Stomach smooth muscle (tissue), 2 donors: ENCODE results near the gene SCRN3.

Experiments used
- H3K27ac ChIP-seq: one replicate; pipeline ENCODE4 v1.7.0; 2013; ENCODE audit warnings: mild to moderate bottlenecking, low read length, inconsistent platforms
- H3K27me3 ChIP-seq, 2 donors: one replicate each; pipeline ENCODE4 v1.7.0; 2013; ENCODE audit warnings: low read length in 2 of 2; ENCODE audit not compliant: insufficient read depth in 2 of 2, control insufficient read depth in 1 of 2
- H3K36me3 ChIP-seq, 2 donors: one replicate each; pipeline ENCODE4 v1.7.0; 2013; ENCODE audit warnings: low read length in 2 of 2; ENCODE audit not compliant: control insufficient read depth in 2 of 2, insufficient read depth in 2 of 2
- H3K4me1 ChIP-seq: one replicate; pipeline ENCODE4 v1.7.0; 2013; ENCODE audit warnings: low read length; ENCODE audit not compliant: control insufficient read depth, insufficient read depth
- H3K4me3 ChIP-seq, 2 donors: one replicate each; pipeline ENCODE4 v1.7.0; 2013; ENCODE audit warnings: low read length in 2 of 2
- H3K9ac ChIP-seq, 2 donors: one replicate each; pipeline ENCODE4 v1.7.0; 2013; ENCODE audit warnings: low read length in 2 of 2, mild to moderate bottlenecking in 1 of 2
- H3K9me3 ChIP-seq, 2 donors: one replicate each; pipeline ENCODE4 v1.7.0; 2013; ENCODE audit warnings: low read length in 2 of 2; ENCODE audit not compliant: control insufficient read depth in 2 of 2
- donor health status: healthy.
- donor health status: Pancreatic carcinoma.

Gene SCRN3

GRCh38 chr2:174477759-174478158, 82.2 kb downstream of the SCRN3 start:
- H3K9me3 ChIP-seq, result no peaks in the 10 kb centered on the region
- peaks cover 5 to 11% of the 10 kb centered on the region in 2 donors for H3K36me3 ChIP-seq
- H3K4me3 ChIP-seq, result no peak overlapping the region
- no peaks in the 10 kb centered on the region for H3K27me3 ChIP-seq
- H3K9ac ChIP-seq, result no peak overlapping the region
- H3K4me1 ChIP-seq, result no peaks in the 10 kb centered on the region
- no peak overlapping the region for H3K27ac ChIP-seq
